Gastroesophageal sphincter (tissue), 3 donors: Measurements from ENCODE around the gene SLC22A7.

Source experiments
- EP300 ChIP-seq: sonication (generic); formaldehyde crosslinking; IDR thresholded peaks from one replicate; pipeline ENCODE4 v1.6.1; 2017; ENCODE audit warnings: antibody characterized with exemption, mild to moderate bottlenecking
- TF ChIP-seq, protein P1 (sequence below), 4 experiments: fragments of 200-600 bp in 2 of 4; fragments of 450-650 bp in 2 of 4; sonication (generic) in 1 of 4; IDR thresholded peaks; one replicate each; pipeline ENCODE4 v1.5.1; 2017 to 2019; ENCODE audit warnings: antibody characterized with exemption in 4 of 4, mild to moderate bottlenecking in 2 of 4, moderate library complexity in 2 of 4

DNA sequence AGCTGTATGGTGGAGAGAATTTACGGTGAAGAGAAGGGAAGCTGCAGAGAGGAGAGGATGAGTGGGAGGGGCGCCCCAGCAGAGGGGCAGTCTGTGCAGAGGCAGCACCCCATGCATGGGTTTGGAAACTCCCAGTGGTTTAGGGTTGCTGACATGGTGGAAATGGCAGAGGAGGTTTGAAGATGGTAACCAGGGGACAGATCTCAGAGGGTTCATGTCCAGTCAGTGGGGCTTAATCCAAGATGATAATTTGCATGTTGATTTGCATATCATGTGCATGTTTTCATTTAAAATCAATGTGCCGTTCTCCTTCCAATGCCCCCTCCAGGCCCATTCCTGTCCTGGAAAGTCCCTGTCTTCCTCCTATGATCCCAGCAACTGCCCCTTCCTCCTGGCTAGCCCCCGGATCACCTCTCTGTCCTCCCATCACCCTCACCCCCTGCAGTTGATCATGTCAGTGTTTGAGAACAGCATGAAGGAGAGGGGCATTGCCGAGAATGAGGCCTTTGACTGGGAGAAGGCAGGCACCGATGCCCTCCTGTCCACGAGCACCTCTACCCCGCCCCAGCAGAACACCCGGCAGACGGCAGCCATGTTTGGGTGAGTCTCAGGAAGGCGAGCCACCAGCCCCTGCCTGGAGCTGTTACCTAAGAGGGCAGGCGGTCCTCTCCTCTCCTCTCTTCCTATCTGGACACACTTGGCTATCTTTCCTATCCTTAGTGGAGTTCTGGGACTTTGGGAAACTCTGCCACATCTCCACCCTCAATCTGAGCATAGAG lies 40.5 kb upstream of the SLC22A7 start:
- TF ChIP-seq, protein P1, sequence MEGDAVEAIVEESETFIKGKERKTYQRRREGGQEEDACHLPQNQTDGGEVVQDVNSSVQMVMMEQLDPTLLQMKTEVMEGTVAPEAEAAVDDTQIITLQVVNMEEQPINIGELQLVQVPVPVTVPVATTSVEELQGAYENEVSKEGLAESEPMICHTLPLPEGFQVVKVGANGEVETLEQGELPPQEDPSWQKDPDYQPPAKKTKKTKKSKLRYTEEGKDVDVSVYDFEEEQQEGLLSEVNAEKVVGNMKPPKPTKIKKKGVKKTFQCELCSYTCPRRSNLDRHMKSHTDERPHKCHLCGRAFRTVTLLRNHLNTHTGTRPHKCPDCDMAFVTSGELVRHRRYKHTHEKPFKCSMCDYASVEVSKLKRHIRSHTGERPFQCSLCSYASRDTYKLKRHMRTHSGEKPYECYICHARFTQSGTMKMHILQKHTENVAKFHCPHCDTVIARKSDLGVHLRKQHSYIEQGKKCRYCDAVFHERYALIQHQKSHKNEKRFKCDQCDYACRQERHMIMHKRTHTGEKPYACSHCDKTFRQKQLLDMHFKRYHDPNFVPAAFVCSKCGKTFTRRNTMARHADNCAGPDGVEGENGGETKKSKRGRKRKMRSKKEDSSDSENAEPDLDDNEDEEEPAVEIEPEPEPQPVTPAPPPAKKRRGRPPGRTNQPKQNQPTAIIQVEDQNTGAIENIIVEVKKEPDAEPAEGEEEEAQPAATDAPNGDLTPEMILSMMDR (IDR thresholded peaks at IDR 0.05) = no peak
- no peak for TF ChIP-seq EP300
